ENCODE measurements around the gene ZNF197.

- TF ChIP-seq CTCF (IDR thresholded peaks at IDR 0.05) (no peak), ZFX (IDR thresholded peaks at IDR 0.05; ENCODE audit: borderline replicate concordance) (no peak)
Measured at GRCh38 chr3:44666346-44666745, 41.5 kb downstream of the ZNF197 start.
